HEK293 (cell line): ENCODE results near the gene TNKS1BP1.

Experiments
- CTCF ChIA-PET: fragments of 350-600 bp; formaldehyde crosslinking; extraction: SDS; loops from one replicate; lab custom pipeline; 2021; ENCODE audit warnings: antibody characterized with exemption; lab: Yijun Ruan, JAX
- POLR2A ChIA-PET: fragments of 300-600 bp; formaldehyde crosslinking; extraction: SDS; loops from one replicate; lab custom pipeline; 2020; ENCODE audit warnings: antibody characterized with exemption, inconsistent platforms; lab: Yijun Ruan, JAX
- H3K27ac ChIP-seq: fragments of 200-500 bp; sonication (Bioruptor generic); 2 replicates; pipeline ENCODE4 v1.5.1; 2014; ENCODE audit warnings: low read depth, low read length, control low read depth, inconsistent platforms; ENCODE audit errors: extremely low read depth
- H3K36me3 ChIP-seq, 2 experiments: fragments of 200-500 bp in 1 of 2; sonication (Bioruptor generic) in 1 of 2; 1 replicate in 1 of 2; 2 replicates in 1 of 2; pipeline ENCODE4 v1.5.1; 2014 to 2017; ENCODE audit warnings: inconsistent platforms in 2 of 2, low read length in 2 of 2; ENCODE audit not compliant: control insufficient read depth in 2 of 2, insufficient read depth in 1 of 2
- H3K4me1 ChIP-seq: fragments of 200-500 bp; sonication (Bioruptor generic); 2 replicates; pipeline ENCODE4 v1.5.1; 2014; ENCODE audit warnings: mild to moderate bottlenecking, low read length, inconsistent platforms; ENCODE audit not compliant: control insufficient read depth, insufficient read depth
- H3K4me3 ChIP-seq: 2 replicates; pipeline ENCODE4 v1.5.1; 2011; ENCODE audit warnings: low read depth, mild to moderate bottlenecking, control low read depth, low read length, moderate library complexity
- H3K9me3 ChIP-seq: fragments of 200-500 bp; sonication (Bioruptor generic); 2 replicates; pipeline ENCODE4 v1.5.1; 2014; ENCODE audit warnings: low read depth, low read length, inconsistent platforms; ENCODE audit not compliant: control insufficient read depth, insufficient read depth
- GLI4 ChIP-seq: fragments of 450-650 bp; formaldehyde crosslinking; IDR thresholded peaks from 2 replicates; pipeline ENCODE4 v1.5.1; 2016; ENCODE audit warnings: missing biosample characterization, missing genetic modification characterization
- SP3 ChIP-seq: fragments of 450-650 bp; formaldehyde crosslinking; IDR thresholded peaks from 2 replicates; pipeline ENCODE4 v1.5.1; 2016; ENCODE audit warnings: missing biosample characterization, missing genetic modification characterization
- SP7 ChIP-seq: fragments of 450-650 bp; formaldehyde crosslinking; IDR thresholded peaks from 2 replicates; pipeline ENCODE4 v1.5.1; 2016; ENCODE audit warnings: missing biosample characterization, missing genetic modification characterization
- ZNF184 ChIP-seq: fragments of 450-650 bp; IDR thresholded peaks from 2 replicates; pipeline ENCODE4 v1.5.1; 2018; ENCODE audit warnings: missing biosample characterization, mild to moderate bottlenecking, missing genetic modification characterization
- ZNF23 ChIP-seq: fragments of 450-650 bp; formaldehyde crosslinking; IDR thresholded peaks from 2 replicates; pipeline ENCODE4 v1.5.1; 2016; ENCODE audit warnings: missing biosample characterization, missing genetic modification characterization, borderline replicate concordance
- ZNF501 ChIP-seq: fragments of 450-650 bp; formaldehyde crosslinking; IDR thresholded peaks from 2 replicates; pipeline ENCODE4 v1.5.1; 2016; ENCODE audit warnings: missing biosample characterization, missing genetic modification characterization
- ZNF530 ChIP-seq: fragments of 450-650 bp; formaldehyde crosslinking; IDR thresholded peaks from 2 replicates; pipeline ENCODE4 v1.5.1; 2016; ENCODE audit warnings: low read depth, missing biosample characterization, missing genetic modification characterization
- ZNF585B ChIP-seq: fragments of 450-650 bp; formaldehyde crosslinking; IDR thresholded peaks from 2 replicates; pipeline ENCODE4 v1.5.1; 2016; ENCODE audit warnings: missing biosample characterization, missing genetic modification characterization
- ZNF596 ChIP-seq: fragments of 450-650 bp; IDR thresholded peaks from 2 replicates; pipeline ENCODE4 v1.5.0; 2018; ENCODE audit warnings: missing biosample characterization, mild to moderate bottlenecking, missing genetic modification characterization, moderate library complexity
- ZNF629 ChIP-seq: fragments of 450-650 bp; formaldehyde crosslinking; IDR thresholded peaks from 2 replicates; pipeline ENCODE4 v1.5.1; 2017; ENCODE audit warnings: missing biosample characterization, missing genetic modification characterization
- ZNF639 ChIP-seq: fragments of 450-650 bp; formaldehyde crosslinking; IDR thresholded peaks from 2 replicates; pipeline ENCODE4 v1.5.1; 2016; ENCODE audit warnings: missing biosample characterization, missing genetic modification characterization
- ZNF768 ChIP-seq: fragments of 450-650 bp; formaldehyde crosslinking; IDR thresholded peaks from 2 replicates; pipeline ENCODE4 v1.5.1; 2018; ENCODE audit warnings: missing biosample characterization, mild to moderate bottlenecking, missing genetic modification characterization
- ZNF791 ChIP-seq: fragments of 450-650 bp; formaldehyde crosslinking; IDR thresholded peaks from 2 replicates; pipeline ENCODE4 v1.5.1; 2016; ENCODE audit warnings: missing biosample characterization, missing genetic modification characterization
- ZNF830 ChIP-seq: fragments of 450-650 bp; IDR thresholded peaks from 2 replicates; pipeline ENCODE4 v1.5.0; 2018; ENCODE audit warnings: missing biosample characterization, missing genetic modification characterization, low read depth, mild to moderate bottlenecking, moderate library complexity
- ZNF837 ChIP-seq: fragments of 450-650 bp; formaldehyde crosslinking; IDR thresholded peaks from 2 replicates; pipeline ENCODE4 v1.5.1; 2016; ENCODE audit warnings: missing biosample characterization, missing genetic modification characterization
- TF ChIP-seq, protein P1 (sequence below): sonication (generic); formaldehyde crosslinking; IDR thresholded peaks from 2 replicates; pipeline ENCODE4 v1.8.1; 2022; ENCODE audit warnings: mild to moderate bottlenecking, moderate library complexity, missing genetic modification reagents
- TF ChIP-seq, protein P2 (sequence below): fragments of 450-650 bp; formaldehyde crosslinking; IDR thresholded peaks from 2 replicates; pipeline ENCODE4 v1.5.1; 2016; ENCODE audit warnings: missing biosample characterization, missing genetic modification characterization
- TF ChIP-seq, protein P3 (sequence below): fragments of 450-650 bp; formaldehyde crosslinking; IDR thresholded peaks from 2 replicates; pipeline ENCODE4 v1.5.1; 2016; ENCODE audit warnings: missing biosample characterization, missing genetic modification characterization
- TF ChIP-seq, protein P4 (sequence below): fragments of 450-650 bp; formaldehyde crosslinking; optimal IDR thresholded peaks from 2 replicates; pipeline ENCODE3; 2016; ENCODE audit warnings: missing biosample characterization, mild to moderate bottlenecking, missing genetic modification characterization
- TF ChIP-seq, protein P5 (sequence below): fragments of 450-650 bp; formaldehyde crosslinking; IDR thresholded peaks from 2 replicates; pipeline ENCODE4 v1.5.1; 2017; ENCODE audit warnings: missing biosample characterization, mild to moderate bottlenecking, missing genetic modification characterization, moderate library complexity
- TF ChIP-seq, protein P6 (sequence below): fragments of 450-650 bp; formaldehyde crosslinking; IDR thresholded peaks from 2 replicates; pipeline ENCODE4 v1.5.1; 2016; ENCODE audit warnings: missing biosample characterization, missing genetic modification characterization

Gene TNKS1BP1, protein sequence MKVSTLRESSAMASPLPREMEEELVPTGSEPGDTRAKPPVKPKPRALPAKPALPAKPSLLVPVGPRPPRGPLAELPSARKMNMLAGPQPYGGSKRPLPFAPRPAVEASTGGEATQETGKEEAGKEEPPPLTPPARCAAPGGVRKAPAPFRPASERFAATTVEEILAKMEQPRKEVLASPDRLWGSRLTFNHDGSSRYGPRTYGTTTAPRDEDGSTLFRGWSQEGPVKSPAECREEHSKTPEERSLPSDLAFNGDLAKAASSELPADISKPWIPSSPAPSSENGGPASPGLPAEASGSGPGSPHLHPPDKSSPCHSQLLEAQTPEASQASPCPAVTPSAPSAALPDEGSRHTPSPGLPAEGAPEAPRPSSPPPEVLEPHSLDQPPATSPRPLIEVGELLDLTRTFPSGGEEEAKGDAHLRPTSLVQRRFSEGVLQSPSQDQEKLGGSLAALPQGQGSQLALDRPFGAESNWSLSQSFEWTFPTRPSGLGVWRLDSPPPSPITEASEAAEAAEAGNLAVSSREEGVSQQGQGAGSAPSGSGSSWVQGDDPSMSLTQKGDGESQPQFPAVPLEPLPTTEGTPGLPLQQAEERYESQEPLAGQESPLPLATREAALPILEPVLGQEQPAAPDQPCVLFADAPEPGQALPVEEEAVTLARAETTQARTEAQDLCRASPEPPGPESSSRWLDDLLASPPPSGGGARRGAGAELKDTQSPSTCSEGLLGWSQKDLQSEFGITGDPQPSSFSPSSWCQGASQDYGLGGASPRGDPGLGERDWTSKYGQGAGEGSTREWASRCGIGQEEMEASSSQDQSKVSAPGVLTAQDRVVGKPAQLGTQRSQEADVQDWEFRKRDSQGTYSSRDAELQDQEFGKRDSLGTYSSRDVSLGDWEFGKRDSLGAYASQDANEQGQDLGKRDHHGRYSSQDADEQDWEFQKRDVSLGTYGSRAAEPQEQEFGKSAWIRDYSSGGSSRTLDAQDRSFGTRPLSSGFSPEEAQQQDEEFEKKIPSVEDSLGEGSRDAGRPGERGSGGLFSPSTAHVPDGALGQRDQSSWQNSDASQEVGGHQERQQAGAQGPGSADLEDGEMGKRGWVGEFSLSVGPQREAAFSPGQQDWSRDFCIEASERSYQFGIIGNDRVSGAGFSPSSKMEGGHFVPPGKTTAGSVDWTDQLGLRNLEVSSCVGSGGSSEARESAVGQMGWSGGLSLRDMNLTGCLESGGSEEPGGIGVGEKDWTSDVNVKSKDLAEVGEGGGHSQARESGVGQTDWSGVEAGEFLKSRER (N-terminal part only)

DNA sequence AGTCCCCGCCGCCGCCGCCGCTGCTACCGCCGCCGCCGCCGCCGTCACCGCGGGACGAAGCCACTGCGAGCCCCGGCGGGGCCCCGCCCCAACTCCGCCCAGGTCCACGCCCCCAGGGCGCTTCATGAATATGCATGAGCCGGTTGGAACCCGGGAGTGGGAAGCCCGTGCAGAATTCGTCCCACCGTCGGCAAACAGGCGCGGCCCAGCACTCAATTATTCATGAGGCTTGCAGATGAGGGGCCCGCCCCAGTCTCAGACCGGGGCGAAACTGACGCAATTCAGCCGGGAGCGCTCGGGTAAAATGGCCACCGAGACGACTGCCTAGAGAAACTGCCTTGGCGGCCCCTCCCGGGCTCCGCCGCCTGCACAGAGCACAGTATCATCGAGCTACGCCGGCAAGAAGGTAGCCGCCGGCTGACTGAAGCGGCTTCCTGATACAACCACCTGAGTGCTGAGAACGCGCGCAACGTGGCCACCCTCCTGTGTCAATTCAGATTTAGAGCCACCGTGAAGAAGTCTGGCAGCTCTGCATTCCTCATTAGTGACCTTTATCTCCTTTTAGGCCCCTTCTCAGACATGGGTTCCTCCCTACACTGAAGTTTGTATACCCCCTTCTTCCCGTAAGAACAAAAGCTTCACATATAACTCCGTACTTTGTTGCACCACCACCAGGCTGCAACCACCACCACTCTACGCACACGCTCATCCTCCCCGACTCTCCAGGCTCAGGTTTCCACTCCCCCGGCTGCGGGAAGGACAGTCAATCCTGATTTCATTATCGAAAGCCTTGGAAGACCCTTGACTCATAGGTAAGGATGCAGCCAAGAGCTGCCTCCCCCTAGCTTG lies at the start of gene TNKS1BP1:
Gene TNKS1BP1, minus strand, starts transcription at position 67 of the 849 bp plus-strand sequence. CDS start 3,067 bp downstream, outside the sequence.
- POLR2A ChIA-PET = interaction anchor here (0.6 to 6.5 kb wide), 8 partner anchors 10 to 75 kb away, joined by 3 to 95 read pairs (median 8); partner anchors contain the start of genes P2RX3 and SSRP1
- TF ChIP-seq ZNF837 (tag by site-specific recombination) (no peak), ZNF791 (tag by site-specific recombination) (no peak), ZNF184 (tag by site-specific recombination) (no peak), ZNF596 (tag by site-specific recombination) (no peak), ZNF830 (tag by site-specific recombination) (no peak), SP3 (tag by site-specific recombination) (peak; percentile 64), SP7 (tag by site-specific recombination) (peak; percentile 27; the same call in 1 of the 2 replicates), ZNF768 (tag by site-specific recombination) (no peak), ZNF585B (tag by site-specific recombination) (no peak), ZNF501 (tag by site-specific recombination) (0 out of 2 replicates have a peak, but pooled peaks have one; percentile 63), ZNF530 (no peak), ZNF23 (tag by site-specific recombination) (no peak), ZNF639 (tag by site-specific recombination) (0 out of 2 replicates have a peak, but pooled peaks have one; percentile 25), GLI4 (no peak), ZNF629 (tag by site-specific recombination) (peak; percentile 26)
- TF ChIP-seq, protein P1, sequence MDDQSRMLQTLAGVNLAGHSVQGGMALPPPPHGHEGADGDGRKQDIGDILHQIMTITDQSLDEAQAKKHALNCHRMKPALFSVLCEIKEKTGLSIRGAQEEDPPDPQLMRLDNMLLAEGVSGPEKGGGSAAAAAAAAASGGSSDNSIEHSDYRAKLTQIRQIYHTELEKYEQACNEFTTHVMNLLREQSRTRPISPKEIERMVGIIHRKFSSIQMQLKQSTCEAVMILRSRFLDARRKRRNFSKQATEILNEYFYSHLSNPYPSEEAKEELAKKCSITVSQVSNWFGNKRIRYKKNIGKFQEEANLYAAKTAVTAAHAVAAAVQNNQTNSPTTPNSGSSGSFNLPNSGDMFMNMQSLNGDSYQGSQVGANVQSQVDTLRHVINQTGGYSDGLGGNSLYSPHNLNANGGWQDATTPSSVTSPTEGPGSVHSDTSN (CRISPR knock-in tag) = no peak
- TF ChIP-seq, protein P2, sequence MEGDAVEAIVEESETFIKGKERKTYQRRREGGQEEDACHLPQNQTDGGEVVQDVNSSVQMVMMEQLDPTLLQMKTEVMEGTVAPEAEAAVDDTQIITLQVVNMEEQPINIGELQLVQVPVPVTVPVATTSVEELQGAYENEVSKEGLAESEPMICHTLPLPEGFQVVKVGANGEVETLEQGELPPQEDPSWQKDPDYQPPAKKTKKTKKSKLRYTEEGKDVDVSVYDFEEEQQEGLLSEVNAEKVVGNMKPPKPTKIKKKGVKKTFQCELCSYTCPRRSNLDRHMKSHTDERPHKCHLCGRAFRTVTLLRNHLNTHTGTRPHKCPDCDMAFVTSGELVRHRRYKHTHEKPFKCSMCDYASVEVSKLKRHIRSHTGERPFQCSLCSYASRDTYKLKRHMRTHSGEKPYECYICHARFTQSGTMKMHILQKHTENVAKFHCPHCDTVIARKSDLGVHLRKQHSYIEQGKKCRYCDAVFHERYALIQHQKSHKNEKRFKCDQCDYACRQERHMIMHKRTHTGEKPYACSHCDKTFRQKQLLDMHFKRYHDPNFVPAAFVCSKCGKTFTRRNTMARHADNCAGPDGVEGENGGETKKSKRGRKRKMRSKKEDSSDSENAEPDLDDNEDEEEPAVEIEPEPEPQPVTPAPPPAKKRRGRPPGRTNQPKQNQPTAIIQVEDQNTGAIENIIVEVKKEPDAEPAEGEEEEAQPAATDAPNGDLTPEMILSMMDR (tag by site-specific recombination) = peak; percentile 44
- TF ChIP-seq, protein P3, sequence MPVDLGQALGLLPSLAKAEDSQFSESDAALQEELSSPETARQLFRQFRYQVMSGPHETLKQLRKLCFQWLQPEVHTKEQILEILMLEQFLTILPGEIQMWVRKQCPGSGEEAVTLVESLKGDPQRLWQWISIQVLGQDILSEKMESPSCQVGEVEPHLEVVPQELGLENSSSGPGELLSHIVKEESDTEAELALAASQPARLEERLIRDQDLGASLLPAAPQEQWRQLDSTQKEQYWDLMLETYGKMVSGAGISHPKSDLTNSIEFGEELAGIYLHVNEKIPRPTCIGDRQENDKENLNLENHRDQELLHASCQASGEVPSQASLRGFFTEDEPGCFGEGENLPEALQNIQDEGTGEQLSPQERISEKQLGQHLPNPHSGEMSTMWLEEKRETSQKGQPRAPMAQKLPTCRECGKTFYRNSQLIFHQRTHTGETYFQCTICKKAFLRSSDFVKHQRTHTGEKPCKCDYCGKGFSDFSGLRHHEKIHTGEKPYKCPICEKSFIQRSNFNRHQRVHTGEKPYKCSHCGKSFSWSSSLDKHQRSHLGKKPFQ (tag by site-specific recombination) = no peak
- TF ChIP-seq, protein P4, sequence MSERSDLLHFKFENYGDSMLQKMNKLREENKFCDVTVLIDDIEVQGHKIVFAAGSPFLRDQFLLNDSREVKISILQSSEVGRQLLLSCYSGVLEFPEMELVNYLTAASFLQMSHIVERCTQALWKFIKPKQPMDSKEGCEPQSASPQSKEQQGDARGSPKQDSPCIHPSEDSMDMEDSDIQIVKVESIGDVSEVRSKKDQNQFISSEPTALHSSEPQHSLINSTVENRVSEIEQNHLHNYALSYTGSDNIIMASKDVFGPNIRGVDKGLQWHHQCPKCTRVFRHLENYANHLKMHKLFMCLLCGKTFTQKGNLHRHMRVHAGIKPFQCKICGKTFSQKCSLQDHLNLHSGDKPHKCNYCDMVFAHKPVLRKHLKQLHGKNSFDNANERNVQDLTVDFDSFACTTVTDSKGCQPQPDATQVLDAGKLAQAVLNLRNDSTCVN (tag by site-specific recombination) = peak; percentile 60
- TF ChIP-seq, protein P5, sequence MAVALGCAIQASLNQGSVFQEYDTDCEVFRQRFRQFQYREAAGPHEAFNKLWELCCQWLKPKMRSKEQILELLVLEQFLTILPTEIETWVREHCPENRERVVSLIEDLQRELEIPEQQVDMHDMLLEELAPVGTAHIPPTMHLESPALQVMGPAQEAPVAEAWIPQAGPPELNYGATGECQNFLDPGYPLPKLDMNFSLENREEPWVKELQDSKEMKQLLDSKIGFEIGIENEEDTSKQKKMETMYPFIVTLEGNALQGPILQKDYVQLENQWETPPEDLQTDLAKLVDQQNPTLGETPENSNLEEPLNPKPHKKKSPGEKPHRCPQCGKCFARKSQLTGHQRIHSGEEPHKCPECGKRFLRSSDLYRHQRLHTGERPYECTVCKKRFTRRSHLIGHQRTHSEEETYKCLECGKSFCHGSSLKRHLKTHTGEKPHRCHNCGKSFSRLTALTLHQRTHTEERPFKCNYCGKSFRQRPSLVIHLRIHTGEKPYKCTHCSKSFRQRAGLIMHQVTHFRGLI (tag by site-specific recombination) = 0 out of 2 replicates have a peak, but pooled peaks have one; percentile 26
- TF ChIP-seq, protein P6, sequence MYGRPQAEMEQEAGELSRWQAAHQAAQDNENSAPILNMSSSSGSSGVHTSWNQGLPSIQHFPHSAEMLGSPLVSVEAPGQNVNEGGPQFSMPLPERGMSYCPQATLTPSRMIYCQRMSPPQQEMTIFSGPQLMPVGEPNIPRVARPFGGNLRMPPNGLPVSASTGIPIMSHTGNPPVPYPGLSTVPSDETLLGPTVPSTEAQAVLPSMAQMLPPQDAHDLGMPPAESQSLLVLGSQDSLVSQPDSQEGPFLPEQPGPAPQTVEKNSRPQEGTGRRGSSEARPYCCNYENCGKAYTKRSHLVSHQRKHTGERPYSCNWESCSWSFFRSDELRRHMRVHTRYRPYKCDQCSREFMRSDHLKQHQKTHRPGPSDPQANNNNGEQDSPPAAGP = peak; percentile 67; the same call in 1 of the 2 replicates

More for the DNA sequence above, at the start of gene TNKS1BP1:
- CTCF ChIA-PET = interaction anchor here (0.7 to 1.6 kb wide), 6 partner anchors 17 to 237 kb away, joined by 3 to 6 read pairs (median 3); no protein-coding TSS in a partner anchor
- peaks cover 6 to 55% of the 10 kb centered on the region in 2 experiments; a peak in 2 of 3 replicates for H3K36me3 ChIP-seq
- peak within 1 kb of the TSS; percentile 70 for H3K27ac ChIP-seq
- peak within 1 kb of the TSS; percentile 68 for H3K4me3 ChIP-seq
- peaks cover 7% of the 10 kb centered on the region for H3K4me1 ChIP-seq
- no peaks in the 10 kb centered on the region for H3K9me3 ChIP-seq
